ENCODE results near the gene INO80B. TPM values are rescaled to one million over a fixed set of nuclear protein-coding genes. Genes with fewer than 3 reads are reported as not detected.

Gene INO80B
- total RNA-seq, 1 experiment from 2014 or later = 24.0 TPM

DNA sequence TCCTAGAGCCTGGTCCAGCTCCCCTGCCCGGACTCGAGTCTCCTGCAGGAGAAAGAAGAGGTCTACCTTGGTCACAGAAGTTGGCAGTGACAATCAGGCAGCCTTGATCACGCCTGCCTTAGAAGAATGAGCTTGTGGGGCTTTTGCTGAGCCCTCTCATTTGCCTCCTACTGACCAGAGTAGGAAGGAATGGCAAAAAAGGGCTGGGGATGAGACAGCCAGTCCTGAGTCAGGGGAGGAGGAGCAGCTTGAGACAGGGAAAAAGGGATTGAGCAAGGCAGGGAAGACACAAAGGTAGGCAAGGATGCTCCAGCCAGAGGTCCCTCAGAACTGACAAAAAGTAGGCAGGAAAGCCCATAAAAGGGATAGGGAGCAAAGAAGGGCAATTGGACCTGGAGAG is 27.3 kb upstream of the INO80B start:
- no peaks in the 10 kb centered on the region for H3K9me3 ChIP-seq (ENCODE audit: control insufficient read depth in 1 of 2, insufficient read depth in 1 of 2, low read depth in 1 of 2, low read length in 2 of 2)
- no peaks in the 10 kb centered on the region for H3K9me2 ChIP-seq (ENCODE audit: insufficient read depth)
- no peak for TF ChIP-seq YY1 (IDR thresholded peaks at IDR 0.05; ENCODE audit: extremely low read depth, insufficient replicate concordance, low read depth, low read length)
- no TSS peak for BruUV-seq (replicated peaks)
- intact Hi-C loops (cut with micrococcal nuclease) = no loop called here
- no peaks in the 10 kb centered on the region for H3K27me3 ChIP-seq (ENCODE audit: insufficient read depth, low read length)
- H3K79me2 ChIP-seq (ENCODE audit: insufficient read depth, low read length) = peaks cover 13% of the 10 kb centered on the region
- no peak overlapping the region for H3K4me2 ChIP-seq (ENCODE audit: low read length)
- ATAC-seq (no peak), DNase-seq (ENCODE audit: low read depth, low spot score) (no peak)
- POLR2A ChIA-PET = interaction anchor here (1.6 kb wide), 1 partner anchor 13 kb away, joined by 3 read pairs; no protein-coding TSS in a partner anchor
- H3K4me3 ChIP-seq (replicated peaks in 1 of 2; ENCODE audit: low read depth in 1 of 2, low read length in 2 of 2) = no peak overlapping the region
- H3K27ac ChIP-seq (ENCODE audit: low read depth, low read length) = no peak overlapping the region
- no peaks in the 10 kb centered on the region for H4K20me1 ChIP-seq (ENCODE audit: insufficient read depth)
- CTCF ChIA-PET = no interaction called here
- peaks cover 43 to 59% of the 10 kb centered on the region in 2 experiments for H3K36me3 ChIP-seq (ENCODE audit: control insufficient read depth in 1 of 2, insufficient read depth in 2 of 2, low read length in 2 of 2)
- H3K4me1 ChIP-seq (ENCODE audit: control insufficient read depth in 1 of 2, insufficient read depth in 2 of 2, low read length in 2 of 2) = peaks cover 0 to 15% of the 10 kb centered on the region in 2 experiments; a peak in 2 of 4 replicates
- RAD21 ChIA-PET (ENCODE audit: low non-redundant PET in 1 of 2, low total read pairs in 2 of 2, uncharacterized antibody in 2 of 2, unreplicated experiment in 2 of 2) = no interaction called here
- no peak overlapping the region for H3K9ac ChIP-seq (ENCODE audit: low read length)
- no peak overlapping the region for H2AFZ ChIP-seq (ENCODE audit: low read depth, low read length, poor library complexity, severe bottlenecking)

DNA sequence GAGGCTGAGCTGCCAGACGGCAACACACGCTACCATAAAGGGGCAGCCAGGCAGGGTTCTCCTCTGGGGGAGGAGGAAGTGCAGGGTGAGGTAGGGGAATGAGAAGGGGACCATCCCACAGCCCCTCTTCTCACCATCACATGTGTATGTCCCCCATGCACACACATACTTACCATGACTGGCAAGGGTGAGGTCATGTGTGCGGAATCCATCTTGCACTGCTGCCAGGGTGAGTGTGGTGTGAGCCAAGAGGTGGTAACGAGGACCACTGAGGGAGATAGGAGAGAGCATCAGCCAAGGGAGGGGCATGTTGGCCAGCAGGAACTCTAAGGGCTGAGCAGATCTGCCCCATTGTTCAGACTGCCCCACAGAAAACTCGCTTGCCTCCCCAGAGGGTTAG is 26.2 kb upstream of the INO80B start:
- Histone ChIP-seq H3K9me2 (ENCODE audit: insufficient read depth) (no peaks in the 10 kb centered on the region), H3K36me3 (ENCODE audit: control insufficient read depth in 1 of 2, insufficient read depth in 2 of 2, low read length in 2 of 2) (peaks cover 43 to 59% of the 10 kb centered on the region in 2 experiments)
- POLR2A ChIA-PET = interaction anchor here (1.6 kb wide), 1 partner anchor 12 kb away, joined by 3 read pairs; no protein-coding TSS in a partner anchor

More for the DNA sequence above, 26.2 kb upstream of the INO80B start:
- no peaks in the 10 kb centered on the region for H3K27me3 ChIP-seq (ENCODE audit: insufficient read depth, low read length)
- H3K4me1 ChIP-seq (ENCODE audit: control insufficient read depth in 1 of 2, insufficient read depth in 2 of 2, low read length in 2 of 2) = peaks cover 0 to 15% of the 10 kb centered on the region in 2 experiments; a peak in 2 of 4 replicates
- no peak overlapping the region for H3K4me3 ChIP-seq (replicated peaks in 1 of 2; ENCODE audit: low read depth in 1 of 2, low read length in 2 of 2)
- ATAC-seq (no peak), DNase-seq (ENCODE audit: low read depth, low spot score) (no peak)
- H2AFZ ChIP-seq (ENCODE audit: low read depth, low read length, poor library complexity, severe bottlenecking) = no peak overlapping the region
- H3K27ac ChIP-seq (ENCODE audit: low read depth, low read length) = no peak overlapping the region
- H4K20me1 ChIP-seq (ENCODE audit: insufficient read depth) = no peaks in the 10 kb centered on the region
- no peak overlapping the region for H3K4me2 ChIP-seq (ENCODE audit: low read length)
- RAD21 ChIA-PET (ENCODE audit: low non-redundant PET in 1 of 2, low total read pairs in 2 of 2, uncharacterized antibody in 2 of 2, unreplicated experiment in 2 of 2) = no interaction called here
- H3K9me3 ChIP-seq (ENCODE audit: control insufficient read depth in 1 of 2, insufficient read depth in 1 of 2, low read depth in 1 of 2, low read length in 2 of 2) = no peaks in the 10 kb centered on the region
- CTCF ChIA-PET = no interaction called here
- intact Hi-C loops (cut with micrococcal nuclease) = no loop called here
- BruUV-seq (replicated peaks) = no TSS peak
- H3K79me2 ChIP-seq (ENCODE audit: insufficient read depth, low read length) = peaks cover 21% of the 10 kb centered on the region
- TF ChIP-seq POLR2AphosphoS5 (IDR thresholded peaks at IDR 0.05; ENCODE audit: low read depth, low read length) (no peak), SRF (IDR thresholded peaks at IDR 0.05; ENCODE audit: low read depth) (no peak), JUND (IDR thresholded peaks at IDR 0.05) (no peak), SP1 (IDR thresholded peaks at IDR 0.05; ENCODE audit: low read depth) (no peak), ZNF274 (IDR thresholded peaks at IDR 0.05; ENCODE audit: low read depth, low read length) (no peak), CEBPB (IDR thresholded peaks at IDR 0.05; ENCODE audit: low read depth) (no peak), SIN3A (IDR thresholded peaks at IDR 0.05; ENCODE audit: low read depth) (no peak), POLR2A (IDR thresholded peaks at IDR 0.05; ENCODE audit: borderline replicate concordance, extremely low read depth, insufficient read depth, insufficient read length) (no peak)
- TF ChIP-seq, protein P1, sequence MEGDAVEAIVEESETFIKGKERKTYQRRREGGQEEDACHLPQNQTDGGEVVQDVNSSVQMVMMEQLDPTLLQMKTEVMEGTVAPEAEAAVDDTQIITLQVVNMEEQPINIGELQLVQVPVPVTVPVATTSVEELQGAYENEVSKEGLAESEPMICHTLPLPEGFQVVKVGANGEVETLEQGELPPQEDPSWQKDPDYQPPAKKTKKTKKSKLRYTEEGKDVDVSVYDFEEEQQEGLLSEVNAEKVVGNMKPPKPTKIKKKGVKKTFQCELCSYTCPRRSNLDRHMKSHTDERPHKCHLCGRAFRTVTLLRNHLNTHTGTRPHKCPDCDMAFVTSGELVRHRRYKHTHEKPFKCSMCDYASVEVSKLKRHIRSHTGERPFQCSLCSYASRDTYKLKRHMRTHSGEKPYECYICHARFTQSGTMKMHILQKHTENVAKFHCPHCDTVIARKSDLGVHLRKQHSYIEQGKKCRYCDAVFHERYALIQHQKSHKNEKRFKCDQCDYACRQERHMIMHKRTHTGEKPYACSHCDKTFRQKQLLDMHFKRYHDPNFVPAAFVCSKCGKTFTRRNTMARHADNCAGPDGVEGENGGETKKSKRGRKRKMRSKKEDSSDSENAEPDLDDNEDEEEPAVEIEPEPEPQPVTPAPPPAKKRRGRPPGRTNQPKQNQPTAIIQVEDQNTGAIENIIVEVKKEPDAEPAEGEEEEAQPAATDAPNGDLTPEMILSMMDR (IDR thresholded peaks at IDR 0.05 in 2 of 3, conservative IDR thresholded peaks at IDR 0.05 in 1 of 3; ENCODE audit: borderline replicate concordance in 1 of 3, insufficient read depth in 1 of 3, low read depth in 2 of 3, low read length in 2 of 3) = no peak
- TF ChIP-seq, protein P2, sequence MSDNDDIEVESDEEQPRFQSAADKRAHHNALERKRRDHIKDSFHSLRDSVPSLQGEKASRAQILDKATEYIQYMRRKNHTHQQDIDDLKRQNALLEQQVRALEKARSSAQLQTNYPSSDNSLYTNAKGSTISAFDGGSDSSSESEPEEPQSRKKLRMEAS (IDR thresholded peaks at IDR 0.05) = no peak
- TF ChIP-seq, protein P3, sequence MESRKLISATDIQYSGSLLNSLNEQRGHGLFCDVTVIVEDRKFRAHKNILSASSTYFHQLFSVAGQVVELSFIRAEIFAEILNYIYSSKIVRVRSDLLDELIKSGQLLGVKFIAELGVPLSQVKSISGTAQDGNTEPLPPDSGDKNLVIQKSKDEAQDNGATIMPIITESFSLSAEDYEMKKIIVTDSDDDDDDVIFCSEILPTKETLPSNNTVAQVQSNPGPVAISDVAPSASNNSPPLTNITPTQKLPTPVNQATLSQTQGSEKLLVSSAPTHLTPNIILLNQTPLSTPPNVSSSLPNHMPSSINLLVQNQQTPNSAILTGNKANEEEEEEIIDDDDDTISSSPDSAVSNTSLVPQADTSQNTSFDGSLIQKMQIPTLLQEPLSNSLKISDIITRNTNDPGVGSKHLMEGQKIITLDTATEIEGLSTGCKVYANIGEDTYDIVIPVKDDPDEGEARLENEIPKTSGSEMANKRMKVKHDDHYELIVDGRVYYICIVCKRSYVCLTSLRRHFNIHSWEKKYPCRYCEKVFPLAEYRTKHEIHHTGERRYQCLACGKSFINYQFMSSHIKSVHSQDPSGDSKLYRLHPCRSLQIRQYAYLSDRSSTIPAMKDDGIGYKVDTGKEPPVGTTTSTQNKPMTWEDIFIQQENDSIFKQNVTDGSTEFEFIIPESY (IDR thresholded peaks at IDR 0.05; ENCODE audit: extremely low read depth, insufficient replicate concordance, low read length) = no peak
- no peak overlapping the region for H3K9ac ChIP-seq (ENCODE audit: low read length)

All from HCT116 (cell line).